BJ (cell line): ENCODE measurements around the gene NFU1. TPM values are rescaled to one million over a fixed set of nuclear protein-coding genes. Genes with fewer than 3 reads are reported as not detected.

ENCODE experiments used
- CTCF ChIA-PET: fragments of 350-600 bp; formaldehyde crosslinking; extraction: SDS; loops from one replicate; lab custom pipeline; 2021; ENCODE audit warnings: antibody characterized with exemption, inconsistent platforms; lab: Yijun Ruan, JAX
- POLR2A ChIA-PET: fragments of 300-600 bp; sonication (Branson Sonifier 250); formaldehyde crosslinking; extraction: SDS; loops from one replicate; lab custom pipeline; 2021; ENCODE audit warnings: antibody characterized with exemption; lab: Charles Lee
- DNase-seq: peaks from one replicate; pipeline ENCODE4 v3.0.0-alpha.2; 2011; ENCODE audit warnings: low read depth
- H3K27me3 ChIP-seq: 2 replicates; pipeline ENCODE4 v1.6.0; 2011; ENCODE audit warnings: low read length; ENCODE audit not compliant: control insufficient read depth, insufficient read depth
- H3K36me3 ChIP-seq: 2 replicates; pipeline ENCODE4 v1.5.1; 2011; ENCODE audit warnings: low read length; ENCODE audit not compliant: control insufficient read depth, insufficient read depth
- H3K4me3 ChIP-seq: 2 replicates; pipeline ENCODE4 v1.5.1; 2011; ENCODE audit warnings: low read depth, mild to moderate bottlenecking, control low read depth, low read length
- polyA plus RNA-seq: library from polyadenylated mRNA; depleted of rRNA; stranded (reverse); fragments of >200 nt; gene quantifications from 2 replicates; pipeline ENCODE4 v1.2.3, GENCODE V29; 2011
- TF ChIP-seq, protein P1 (sequence below): IDR thresholded peaks from 2 replicates; pipeline ENCODE4 v1.5.1; 2011; ENCODE audit warnings: low read depth, mild to moderate bottlenecking, control low read depth, inconsistent platforms, low read length, moderate library complexity; ENCODE audit not compliant: insufficient read depth

NFU1 gene
- polyA plus RNA-seq, 1 experiment = 13.0 TPM

DNA sequence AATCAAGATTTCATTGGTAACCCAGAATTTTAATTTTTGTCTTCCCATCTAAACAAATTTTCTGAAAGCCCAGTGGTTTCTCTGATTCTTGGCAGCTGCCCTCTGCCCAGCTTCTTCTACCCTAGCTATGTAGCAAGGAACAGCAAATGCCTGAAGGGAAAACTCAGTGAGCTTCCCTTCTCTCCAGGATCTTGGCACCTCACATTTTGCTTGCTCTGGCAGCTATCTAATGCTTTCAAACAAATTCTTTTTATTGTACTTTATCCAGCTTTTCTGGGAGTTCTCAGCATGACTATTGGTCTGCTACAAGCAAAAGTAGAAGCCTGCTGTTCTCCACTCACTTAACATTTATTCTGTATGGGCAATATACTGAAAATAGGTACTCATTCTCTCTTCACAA is 31.9 kb downstream of the NFU1 start:
- no peak overlapping the region for H3K4me3 ChIP-seq
- TF ChIP-seq, protein P1, sequence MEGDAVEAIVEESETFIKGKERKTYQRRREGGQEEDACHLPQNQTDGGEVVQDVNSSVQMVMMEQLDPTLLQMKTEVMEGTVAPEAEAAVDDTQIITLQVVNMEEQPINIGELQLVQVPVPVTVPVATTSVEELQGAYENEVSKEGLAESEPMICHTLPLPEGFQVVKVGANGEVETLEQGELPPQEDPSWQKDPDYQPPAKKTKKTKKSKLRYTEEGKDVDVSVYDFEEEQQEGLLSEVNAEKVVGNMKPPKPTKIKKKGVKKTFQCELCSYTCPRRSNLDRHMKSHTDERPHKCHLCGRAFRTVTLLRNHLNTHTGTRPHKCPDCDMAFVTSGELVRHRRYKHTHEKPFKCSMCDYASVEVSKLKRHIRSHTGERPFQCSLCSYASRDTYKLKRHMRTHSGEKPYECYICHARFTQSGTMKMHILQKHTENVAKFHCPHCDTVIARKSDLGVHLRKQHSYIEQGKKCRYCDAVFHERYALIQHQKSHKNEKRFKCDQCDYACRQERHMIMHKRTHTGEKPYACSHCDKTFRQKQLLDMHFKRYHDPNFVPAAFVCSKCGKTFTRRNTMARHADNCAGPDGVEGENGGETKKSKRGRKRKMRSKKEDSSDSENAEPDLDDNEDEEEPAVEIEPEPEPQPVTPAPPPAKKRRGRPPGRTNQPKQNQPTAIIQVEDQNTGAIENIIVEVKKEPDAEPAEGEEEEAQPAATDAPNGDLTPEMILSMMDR = no peak
- no peaks in the 10 kb centered on the region for H3K27me3 ChIP-seq
- peaks cover 5% of the 10 kb centered on the region; the same call in 1 of the 2 replicates for H3K36me3 ChIP-seq
- ChIA-PET POLR2A (no interaction called here), CTCF (no interaction called here)
- no peak for DNase-seq

DNA sequence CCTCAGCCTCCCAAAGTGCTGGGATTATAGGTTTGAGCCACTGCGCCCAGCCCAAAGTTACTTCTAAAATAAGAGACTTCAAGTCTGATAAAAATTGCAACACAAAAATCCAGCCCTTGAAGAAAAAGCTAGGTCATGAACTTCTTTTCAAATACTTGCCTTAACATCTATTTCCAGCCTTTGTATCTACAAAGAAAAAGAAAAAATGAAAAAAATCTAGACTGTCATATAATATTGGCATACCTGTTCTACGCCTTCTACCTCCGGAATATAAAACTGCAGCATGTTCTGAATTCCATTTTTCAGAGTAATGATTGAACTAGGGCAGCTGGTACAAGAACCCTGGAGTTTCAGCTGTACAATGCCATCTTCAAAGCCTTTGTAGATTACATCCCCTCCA is 37.1 kb downstream of the NFU1 start:
- POLR2A ChIA-PET = no interaction called here
- CTCF ChIA-PET = interaction anchor here (0.6 to 1.1 kb wide), 2 partner anchors 18 to 45 kb away, joined by 3 read pairs; no protein-coding TSS in a partner anchor
- DNase-seq = no peak
- Histone ChIP-seq H3K27me3 (no peaks in the 10 kb centered on the region), H3K4me3 (no peak overlapping the region), H3K36me3 (peaks cover 3% of the 10 kb centered on the region; the same call in 1 of the 2 replicates)
- TF ChIP-seq, protein P1 = no peak

DNA sequence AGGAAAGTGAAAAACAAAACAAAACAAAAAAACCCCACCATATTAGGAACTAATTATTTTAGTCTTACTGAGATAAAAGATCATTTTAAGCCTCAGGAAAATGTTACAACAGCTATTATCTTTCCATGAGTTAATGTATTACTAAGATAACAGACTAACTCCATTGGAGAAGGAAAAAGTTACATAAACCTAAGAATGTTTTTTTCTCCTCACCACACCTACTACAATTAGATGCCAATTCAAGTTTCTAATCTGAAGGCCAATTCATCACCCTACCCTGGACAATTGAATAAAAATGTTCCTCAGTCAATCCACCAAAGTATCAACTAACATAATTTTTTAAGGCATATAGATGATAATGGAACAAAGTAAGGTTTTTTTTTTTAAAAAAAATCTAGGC is 40.0 kb downstream of the NFU1 start:
- no peak overlapping the region for H3K4me3 ChIP-seq
- peaks cover 3% of the 10 kb centered on the region for H3K36me3 ChIP-seq
- no peak for DNase-seq
- ChIA-PET POLR2A (no interaction called here), CTCF (no interaction called here)
- TF ChIP-seq, protein P1 = no peak
- H3K27me3 ChIP-seq = no peaks in the 10 kb centered on the region

DNA sequence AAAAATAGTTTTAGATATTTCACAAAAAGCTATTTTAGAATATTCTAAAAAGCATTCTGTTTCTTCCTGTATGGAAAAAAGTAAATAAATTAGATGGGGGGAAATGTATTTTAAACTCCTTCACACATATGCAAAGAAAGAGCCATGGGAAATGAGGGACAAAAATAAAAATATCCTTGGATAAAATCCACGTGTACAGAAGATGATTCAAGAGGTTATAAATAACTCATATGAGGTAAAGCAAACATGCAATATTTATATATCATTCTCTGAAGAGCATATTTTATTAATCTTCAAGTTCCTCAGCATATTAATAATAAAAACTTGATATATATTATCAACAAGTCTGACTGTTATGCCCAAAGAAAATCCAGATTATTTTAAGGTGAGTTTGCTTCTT is 41.4 kb downstream of the NFU1 start:
- TF ChIP-seq, protein P1 = no peak
- ChIA-PET CTCF (no interaction called here), POLR2A (no interaction called here)
- Histone ChIP-seq H3K27me3 (no peaks in the 10 kb centered on the region), H3K36me3 (peaks cover 3% of the 10 kb centered on the region), H3K4me3 (no peak overlapping the region)
- DNase-seq = no peak

DNA sequence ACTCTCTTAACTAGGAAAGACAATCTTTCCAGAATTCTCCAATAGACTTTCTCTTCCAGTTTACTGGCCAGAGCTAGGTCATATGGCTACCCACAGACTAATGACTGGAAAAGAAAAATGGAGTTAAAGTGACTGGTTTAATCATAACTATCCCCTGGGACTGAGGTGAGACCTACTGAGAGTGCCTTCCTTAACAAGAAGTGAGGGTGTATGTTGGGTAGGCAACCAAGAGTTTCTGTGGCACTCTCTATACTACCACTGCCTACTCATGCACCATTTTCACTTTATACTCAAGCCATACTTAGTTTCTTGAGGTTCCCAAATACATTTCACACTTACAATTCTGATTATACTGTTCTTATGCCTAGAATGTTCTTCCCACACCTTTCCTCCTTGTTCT is 43.3 kb downstream of the NFU1 start:
- Histone ChIP-seq H3K27me3 (no peaks in the 10 kb centered on the region), H3K4me3 (no peak overlapping the region), H3K36me3 (peaks cover 3% of the 10 kb centered on the region)
- ChIA-PET CTCF (no interaction called here), POLR2A (no interaction called here)
- TF ChIP-seq, protein P1 = no peak
- DNase-seq = no peak
